OCI-LY7 (cell line): ENCODE measurements around the gene OR51A7. TPM values are rescaled to one million over a fixed set of nuclear protein-coding genes. Genes with fewer than 3 reads are reported as not detected.

ENCODE experiments used
- BruUV-seq: library from RNA; stranded (reverse); fragments of 400-500 nt; replicated peaks from 2 replicates; lab custom pipeline; 2021; lab: Mats Ljungman, UMichigan
- CTCF ChIA-PET: fragments of 300-600 bp; sonication (Branson Sonifier 250); formaldehyde crosslinking; loops from one replicate; lab custom pipeline; 2022; ENCODE audit warnings: antibody characterized with exemption; ENCODE audit not compliant: unreplicated experiment; lab: Charles Lee
- POLR2A ChIA-PET: fragments of 300-600 bp; sonication (Branson Sonifier 250); formaldehyde crosslinking; loops from one replicate; lab custom pipeline; 2022; ENCODE audit warnings: antibody characterized with exemption; lab: Charles Lee
- DNase-seq: peaks from one replicate; pipeline ENCODE4 v3.0.0-alpha.2; 2015; ENCODE audit warnings: low spot score
- H2AFZ ChIP-seq: fragments of 200-600 bp; sonication (generic), shearing (Covaris generic); 2 replicates; pipeline ENCODE4 v1.6.1; 2014; ENCODE audit warnings: mild to moderate bottlenecking, antibody characterized with exemption, low read length, moderate library complexity
- H3K27ac ChIP-seq: fragments of 200-600 bp; sonication (generic); 2 replicates; pipeline ENCODE4 v1.5.1; 2014; ENCODE audit warnings: mixed run types, low read depth, mild to moderate bottlenecking, moderate library complexity, low read length, inconsistent platforms; ENCODE audit not compliant: poor library complexity, severe bottlenecking
- H3K36me3 ChIP-seq: fragments of 200-600 bp; sonication (generic); 2 replicates; pipeline ENCODE4 v1.6.1; 2014; ENCODE audit warnings: mild to moderate bottlenecking, antibody characterized with exemption, low read length, moderate library complexity, mixed read lengths; ENCODE audit not compliant: insufficient read depth
- H3K4me1 ChIP-seq: fragments of 200-600 bp; sonication (generic); 2 replicates; pipeline ENCODE4 v1.5.1; 2014; ENCODE audit warnings: mild to moderate bottlenecking, low read length; ENCODE audit not compliant: insufficient read depth, poor library complexity, severe bottlenecking
- H3K4me2 ChIP-seq: fragments of 200-600 bp; sonication (generic); 2 replicates; pipeline ENCODE4 v1.6.1; 2014; ENCODE audit warnings: mild to moderate bottlenecking, low read length
- H3K4me3 ChIP-seq: fragments of 200-600 bp; sonication (generic); 2 replicates; pipeline ENCODE4 v1.5.1; 2014; ENCODE audit warnings: mild to moderate bottlenecking, low read depth, low read length; ENCODE audit not compliant: poor library complexity, severe bottlenecking
- H3K79me2 ChIP-seq: fragments of 200-600 bp; sonication (generic); 2 replicates; pipeline ENCODE4 v1.6.1; 2016; ENCODE audit warnings: low read depth, mild to moderate bottlenecking, low read length, moderate library complexity, mixed read lengths; ENCODE audit not compliant: insufficient read depth
- H3K9me2 ChIP-seq: fragments of 200-600 bp; sonication (generic); 2 replicates; pipeline ENCODE4 v1.6.1; 2016; ENCODE audit warnings: mild to moderate bottlenecking, low read length, mixed read lengths; ENCODE audit not compliant: insufficient read depth
- H3K9me3 ChIP-seq: fragments of 200-600 bp; sonication (generic); 2 replicates; pipeline ENCODE4 v1.6.1; 2014; ENCODE audit warnings: mild to moderate bottlenecking, mixed run types, low read length, mixed read lengths
- H4K20me1 ChIP-seq: fragments of 200-600 bp; sonication (generic); 2 replicates; pipeline ENCODE4 v1.6.1; 2014; ENCODE audit warnings: mild to moderate bottlenecking, antibody characterized with exemption, low read length, moderate library complexity, mixed read lengths; ENCODE audit not compliant: insufficient read depth
- CTCF ChIP-seq: fragments of 200-600 bp; sonication (generic); conservative IDR thresholded peaks from 2 replicates; pipeline ENCODE4 v1.5.1; 2014; ENCODE audit warnings: mild to moderate bottlenecking, antibody characterized with exemption, low read length, moderate library complexity, mixed read lengths
- EZH2phosphoT487 ChIP-seq: fragments of 200-600 bp; sonication (generic); IDR thresholded peaks from 2 replicates; pipeline ENCODE4 v1.6.1; 2018; ENCODE audit warnings: low read depth, borderline replicate concordance, mild to moderate bottlenecking, mixed run types, antibody characterized with exemption, low read length, moderate library complexity, mixed read lengths
- intact Hi-C: fragments of 100-400 bp; cut with micrococcal nuclease; formaldehyde crosslinking; loops from one replicate; pipeline ENCODE4 v1.10.0; 2022; ENCODE audit not compliant: unreplicated experiment
- total RNA-seq, 2 experiments: library from RNA; depleted of rRNA in 1 of 2; stranded (reverse); fragments of >200 nt in 1 of 2; shearing (Covaris generic) in 1 of 2; gene quantifications; 2 replicates each; pipeline ENCODE4 v1.2.3, GENCODE V29; 2014 to 2022

Gene OR51A7
- total RNA-seq, 2 experiments from 2014 or later: not detected

- DNase-seq: no peak
- Histone ChIP-seq H3K27ac (no peak overlapping the region), H3K4me3 (no peak overlapping the region), H2AFZ (no peak overlapping the region), H3K4me1 (no peaks in the 10 kb centered on the region), H3K79me2 (no peaks in the 10 kb centered on the region), H3K4me2 (no peak overlapping the region), H3K9me2 (no peaks in the 10 kb centered on the region), H3K9me3 (no peaks in the 10 kb centered on the region), H4K20me1 (no peaks in the 10 kb centered on the region), H3K36me3 (no peaks in the 10 kb centered on the region)
- TF ChIP-seq EZH2phosphoT487 (no peak), CTCF (no peak)
- ChIA-PET CTCF (no interaction called here), POLR2A (no interaction called here)
- intact Hi-C loops: no loop called here
- BruUV-seq: no TSS peak
These were observed 39.7 kb upstream of the OR51A7 start for GRCh38 chr11:4863876-4864275.

GRCh38 chr11:4865855-4866254 is 37.7 kb upstream of the OR51A7 start:
- H3K9me2 ChIP-seq: no peaks in the 10 kb centered on the region
- no TSS peak for BruUV-seq
- no peaks in the 10 kb centered on the region for H3K9me3 ChIP-seq
- CTCF ChIA-PET: no interaction called here
- no peaks in the 10 kb centered on the region for H3K36me3 ChIP-seq
- no peaks in the 10 kb centered on the region for H4K20me1 ChIP-seq
- no peak overlapping the region for H3K4me3 ChIP-seq
- intact Hi-C loops: no loop called here
- POLR2A ChIA-PET: interaction anchor here (0.6 kb wide), 1 partner anchor 61 kb away, joined by 4 read pairs; the partner anchor contains the start of gene OR52R1
- no peaks in the 10 kb centered on the region for H3K79me2 ChIP-seq
- H2AFZ ChIP-seq: no peak overlapping the region
- no peak for DNase-seq
- H3K4me2 ChIP-seq: no peak overlapping the region
- no peaks in the 10 kb centered on the region for H3K4me1 ChIP-seq
- TF ChIP-seq EZH2phosphoT487 (no peak), CTCF (no peak)
- H3K27ac ChIP-seq: no peak overlapping the region

GRCh38 chr11:4881188-4881587 is 22.4 kb upstream of the OR51A7 start:
- BruUV-seq: no TSS peak
- intact Hi-C loops: no loop called here
- Histone ChIP-seq H2AFZ (no peak overlapping the region), H3K27ac (no peak overlapping the region), H3K4me3 (no peak overlapping the region), H3K4me1 (no peaks in the 10 kb centered on the region), H3K36me3 (no peaks in the 10 kb centered on the region), H3K4me2 (no peak overlapping the region), H3K79me2 (no peaks in the 10 kb centered on the region), H4K20me1 (no peaks in the 10 kb centered on the region), H3K9me2 (no peaks in the 10 kb centered on the region), H3K9me3 (no peaks in the 10 kb centered on the region)
- TF ChIP-seq CTCF (no peak), EZH2phosphoT487 (no peak)
- DNase-seq: no peak
- ChIA-PET CTCF (no interaction called here), POLR2A (no interaction called here)
